ENCODE measurements around the gene NRK. TPM values are rescaled to one million over a fixed set of nuclear protein-coding genes. Genes with fewer than 3 reads are reported as not detected.
"Not testable (repeated sequence)": the region's sequence is repeated elsewhere in the genome, so short reads cannot be mapped to it uniquely, and the experiment has no call there.

NRK gene
- total and polyA plus RNA-seq, 2 donors (not counting 1 experiment from before 2014, with no cell fraction given) = 0.30 to 0.50 TPM

DNA sequence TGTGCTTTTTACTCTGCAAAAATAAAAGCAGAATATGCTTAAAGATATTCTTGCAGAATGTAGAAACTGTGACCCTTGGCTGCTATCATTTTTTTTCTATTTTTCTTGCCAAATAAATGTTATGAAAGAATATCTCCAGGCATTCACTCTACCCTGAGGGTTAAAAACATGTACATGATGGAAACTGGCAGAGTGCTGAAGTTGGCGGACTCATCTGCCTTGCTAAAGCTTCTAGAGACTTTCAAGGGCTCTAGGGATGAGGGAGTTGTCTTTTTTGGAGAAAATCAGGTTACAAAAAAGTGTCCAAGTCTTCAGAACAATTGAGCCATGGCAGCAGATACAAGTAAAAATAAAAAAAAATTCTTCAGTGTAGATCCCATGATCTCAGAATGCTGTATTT lies 40.5 kb upstream of the NRK start:
- no peak for DNase-seq (ENCODE audit: low read depth in 2 of 2)
- H4K20me1 ChIP-seq (ENCODE audit: control insufficient read depth, extremely low read depth, insufficient read depth, low read length) = no peaks in the 10 kb centered on the region
- no peak overlapping the region for H3K4me2 ChIP-seq (ENCODE audit: extremely low read depth, insufficient read depth, low read length)
- H3K9ac ChIP-seq (ENCODE audit: insufficient read depth, low read length) = no peak overlapping the region
- TF ChIP-seq, protein P1, sequence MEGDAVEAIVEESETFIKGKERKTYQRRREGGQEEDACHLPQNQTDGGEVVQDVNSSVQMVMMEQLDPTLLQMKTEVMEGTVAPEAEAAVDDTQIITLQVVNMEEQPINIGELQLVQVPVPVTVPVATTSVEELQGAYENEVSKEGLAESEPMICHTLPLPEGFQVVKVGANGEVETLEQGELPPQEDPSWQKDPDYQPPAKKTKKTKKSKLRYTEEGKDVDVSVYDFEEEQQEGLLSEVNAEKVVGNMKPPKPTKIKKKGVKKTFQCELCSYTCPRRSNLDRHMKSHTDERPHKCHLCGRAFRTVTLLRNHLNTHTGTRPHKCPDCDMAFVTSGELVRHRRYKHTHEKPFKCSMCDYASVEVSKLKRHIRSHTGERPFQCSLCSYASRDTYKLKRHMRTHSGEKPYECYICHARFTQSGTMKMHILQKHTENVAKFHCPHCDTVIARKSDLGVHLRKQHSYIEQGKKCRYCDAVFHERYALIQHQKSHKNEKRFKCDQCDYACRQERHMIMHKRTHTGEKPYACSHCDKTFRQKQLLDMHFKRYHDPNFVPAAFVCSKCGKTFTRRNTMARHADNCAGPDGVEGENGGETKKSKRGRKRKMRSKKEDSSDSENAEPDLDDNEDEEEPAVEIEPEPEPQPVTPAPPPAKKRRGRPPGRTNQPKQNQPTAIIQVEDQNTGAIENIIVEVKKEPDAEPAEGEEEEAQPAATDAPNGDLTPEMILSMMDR (conservative IDR thresholded peaks at IDR 0.05 in 1 of 2, IDR thresholded peaks at IDR 0.05 in 1 of 2; ENCODE audit: low read depth in 1 of 2, low read length in 2 of 2) = no peak
- TF ChIP-seq EZH2 (IDR thresholded peaks at IDR 0.05; ENCODE audit: low read length, missing control alignments) = no peak
- no peaks in the 10 kb centered on the region for H3K4me1 ChIP-seq (ENCODE audit: control insufficient read depth, extremely low read depth, insufficient read depth, low read length)
- H3K4me3 ChIP-seq (replicated peaks in 1 of 4; ENCODE audit: control extremely low read depth in 1 of 4, insufficient read depth in 1 of 4, low read depth in 3 of 4, low read length in 4 of 4) = no peak overlapping the region
- H3K9me3 ChIP-seq (ENCODE audit: control insufficient read depth, insufficient read depth, low read depth, low read length) = no peaks in the 10 kb centered on the region
- no peaks in the 10 kb centered on the region for H3K79me2 ChIP-seq (ENCODE audit: control insufficient read depth, insufficient read depth, low read length)
- no peaks in the 10 kb centered on the region for H3K27me3 ChIP-seq (ENCODE audit: control insufficient read depth, insufficient read depth, low read length)
- no peak overlapping the region for H2AFZ ChIP-seq (ENCODE audit: low read length)
- no peak overlapping the region for H3K27ac ChIP-seq (ENCODE audit: insufficient read depth, low read length)
- H3K36me3 ChIP-seq (ENCODE audit: control insufficient read depth, insufficient read depth, low read length) = no peaks in the 10 kb centered on the region

DNA sequence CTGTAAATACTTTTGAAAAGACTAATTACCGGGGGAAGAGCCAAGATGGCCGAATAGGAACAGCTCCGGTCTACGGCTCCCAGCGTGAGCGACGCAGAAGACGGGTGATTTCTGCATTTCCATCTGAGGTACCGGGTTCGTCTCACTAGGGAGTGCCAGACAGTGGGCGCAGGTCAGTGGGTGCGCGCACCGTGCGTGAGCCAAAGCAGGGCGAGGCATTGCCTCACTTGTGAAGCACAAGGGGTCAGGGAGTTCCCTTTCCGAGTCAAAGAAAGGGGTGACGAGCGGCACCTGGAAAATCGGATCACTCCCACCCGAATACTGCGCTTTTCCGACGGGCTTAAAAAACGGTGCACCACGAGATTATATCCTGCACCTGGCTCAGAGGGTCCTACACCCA lies 25.5 kb upstream of the NRK start:
- H3K9ac ChIP-seq (ENCODE audit: insufficient read depth, low read length); H3K4me2 ChIP-seq (ENCODE audit: extremely low read depth, insufficient read depth, low read length); H3K27ac ChIP-seq (ENCODE audit: insufficient read depth, low read length); H3K9me3 ChIP-seq (ENCODE audit: control insufficient read depth, insufficient read depth, low read depth, low read length); H3K36me3 ChIP-seq (ENCODE audit: control insufficient read depth, insufficient read depth, low read length); H3K79me2 ChIP-seq (ENCODE audit: control insufficient read depth, insufficient read depth, low read length); H2AFZ ChIP-seq (ENCODE audit: low read length); H3K4me3 ChIP-seq (replicated peaks in 1 of 4; ENCODE audit: control extremely low read depth in 1 of 4, insufficient read depth in 1 of 4, low read depth in 3 of 4, low read length in 4 of 4); H3K27me3 ChIP-seq (ENCODE audit: control insufficient read depth, insufficient read depth, low read length); H3K4me1 ChIP-seq (ENCODE audit: control insufficient read depth, extremely low read depth, insufficient read depth, low read length); H4K20me1 ChIP-seq (ENCODE audit: control insufficient read depth, extremely low read depth, insufficient read depth, low read length); DNase-seq (ENCODE audit: low read depth in 2 of 2): not testable (repeated sequence)

DNA sequence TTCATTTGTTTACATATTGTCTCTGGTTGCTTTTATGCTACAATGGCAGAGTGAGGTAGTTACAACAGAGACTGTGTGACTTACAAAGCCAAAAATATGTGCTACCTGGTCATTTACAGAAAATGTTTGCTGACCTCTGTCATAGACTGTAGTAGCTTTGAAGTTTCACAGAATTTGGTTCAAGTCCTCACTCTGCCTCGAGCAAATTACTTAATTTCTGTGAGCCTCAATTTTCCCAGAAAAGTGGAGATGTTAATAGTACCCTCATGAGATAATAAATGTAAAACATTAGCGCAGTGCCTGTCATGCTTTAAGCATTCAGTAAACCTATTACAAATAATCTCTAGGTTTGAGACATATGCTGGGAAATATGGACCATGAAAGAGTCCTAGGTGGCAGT lies 18.4 kb upstream of the NRK start:
- Histone ChIP-seq H4K20me1 (ENCODE audit: control insufficient read depth, extremely low read depth, insufficient read depth, low read length) (no peaks in the 10 kb centered on the region), H2AFZ (ENCODE audit: low read length) (no peak overlapping the region), H3K9me3 (ENCODE audit: control insufficient read depth, insufficient read depth, low read depth, low read length) (no peaks in the 10 kb centered on the region), H3K4me2 (ENCODE audit: extremely low read depth, insufficient read depth, low read length) (no peak overlapping the region), H3K4me3 (replicated peaks in 1 of 4; ENCODE audit: control extremely low read depth in 1 of 4, insufficient read depth in 1 of 4, low read depth in 3 of 4, low read length in 4 of 4) (no peak overlapping the region), H3K79me2 (ENCODE audit: control insufficient read depth, insufficient read depth, low read length) (no peaks in the 10 kb centered on the region), H3K4me1 (ENCODE audit: control insufficient read depth, extremely low read depth, insufficient read depth, low read length) (no peaks in the 10 kb centered on the region), H3K27me3 (ENCODE audit: control insufficient read depth, insufficient read depth, low read length) (no peaks in the 10 kb centered on the region), H3K9ac (ENCODE audit: insufficient read depth, low read length) (no peak overlapping the region), H3K36me3 (ENCODE audit: control insufficient read depth, insufficient read depth, low read length) (no peaks in the 10 kb centered on the region), H3K27ac (ENCODE audit: insufficient read depth, low read length) (no peak overlapping the region)
- TF ChIP-seq, protein P1 (conservative IDR thresholded peaks at IDR 0.05 in 1 of 2, IDR thresholded peaks at IDR 0.05 in 1 of 2; ENCODE audit: low read depth in 1 of 2, low read length in 2 of 2) = no peak
- no peak for TF ChIP-seq EZH2 (IDR thresholded peaks at IDR 0.05; ENCODE audit: low read length, missing control alignments)
- no peak for DNase-seq (ENCODE audit: low read depth in 2 of 2)

DNA sequence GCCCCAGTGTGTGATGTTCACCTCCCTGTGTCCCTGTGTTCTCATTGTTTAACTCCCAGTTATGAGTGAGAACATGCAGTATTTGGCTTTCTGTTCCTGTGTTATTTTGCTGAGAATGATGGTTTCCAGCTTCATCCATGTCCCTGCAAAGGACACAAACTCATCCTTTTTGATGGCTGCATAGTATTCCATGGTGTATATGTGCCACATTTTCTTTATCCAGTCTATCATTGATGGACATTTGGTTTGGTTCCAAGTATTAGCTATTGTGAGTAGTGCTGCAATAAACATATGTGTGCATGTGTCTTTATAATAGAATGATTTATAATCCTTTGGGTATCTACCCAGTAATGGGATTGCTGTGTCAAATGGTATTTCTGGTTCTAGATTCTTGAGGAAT lies 16.7 kb upstream of the NRK start:
- H3K36me3 ChIP-seq (ENCODE audit: control insufficient read depth, insufficient read depth, low read length); H3K4me1 ChIP-seq (ENCODE audit: control insufficient read depth, extremely low read depth, insufficient read depth, low read length); H3K9ac ChIP-seq (ENCODE audit: insufficient read depth, low read length); H3K4me3 ChIP-seq (replicated peaks in 1 of 4; ENCODE audit: control extremely low read depth in 1 of 4, insufficient read depth in 1 of 4, low read depth in 3 of 4, low read length in 4 of 4); H3K9me3 ChIP-seq (ENCODE audit: control insufficient read depth, insufficient read depth, low read depth, low read length); H3K27me3 ChIP-seq (ENCODE audit: control insufficient read depth, insufficient read depth, low read length); H4K20me1 ChIP-seq (ENCODE audit: control insufficient read depth, extremely low read depth, insufficient read depth, low read length); DNase-seq (ENCODE audit: low read depth in 2 of 2); H3K79me2 ChIP-seq (ENCODE audit: control insufficient read depth, insufficient read depth, low read length); H3K4me2 ChIP-seq (ENCODE audit: extremely low read depth, insufficient read depth, low read length); H2AFZ ChIP-seq (ENCODE audit: low read length); H3K27ac ChIP-seq (ENCODE audit: insufficient read depth, low read length): not testable (repeated sequence)
